ENCODE measurements around the gene SSBP4. TPM values are rescaled to one million over a fixed set of nuclear protein-coding genes. Genes with fewer than 3 reads are reported as not detected.

Gene SSBP4
- total RNA-seq, 1 experiment from 2014 or later, result 164 TPM

GRCh38 chr19:18388100-18388959, 30.9 kb upstream of the SSBP4 start (continued):
- TF ChIP-seq ZBTB33 (IDR thresholded peaks at IDR 0.05; ENCODE audit: extremely low read depth, insufficient replicate concordance, low read length) (no peak), YY1 (IDR thresholded peaks at IDR 0.05; ENCODE audit: extremely low read depth, insufficient replicate concordance, low read depth, low read length) (no peak)

- BruUV-seq (replicated peaks), result no TSS peak
- TF ChIP-seq JUND (IDR thresholded peaks at IDR 0.05) (0 out of 2 replicates have a peak, but pooled peaks have one; percentile 7), SIN3A (IDR thresholded peaks at IDR 0.05; ENCODE audit: low read depth) (peak; percentile 4; the same call in 1 of the 2 replicates), POLR2AphosphoS5 (IDR thresholded peaks at IDR 0.05; ENCODE audit: low read depth, low read length) (peak; percentile 64), ATF3 (IDR thresholded peaks at IDR 0.05) (no peak)
- H3K27me3 ChIP-seq (ENCODE audit: insufficient read depth, low read length), result no peaks in the 10 kb centered on the region
- POLR2A ChIA-PET, result interaction anchor here (0.7 to 5.7 kb wide), 18 partner anchors 8 to 113 kb away, joined by 3 to 58 read pairs (median 4); partner anchors contain the start of genes IQCN and JUND
- no peak for DNase-seq (ENCODE audit: low read depth, low spot score)
- H3K27ac ChIP-seq (ENCODE audit: low read depth, low read length), result peak overlapping the region; percentile 82
- RAD21 ChIA-PET (ENCODE audit: low non-redundant PET in 1 of 2, low total read pairs in 2 of 2, uncharacterized antibody in 2 of 2, unreplicated experiment in 2 of 2), result interaction anchor here in 1 of 2 experiments (0.9 kb wide), 1 partner anchor 24 kb away, joined by 4 read pairs; no protein-coding TSS in a partner anchor
- no peak overlapping the region for H2AFZ ChIP-seq (ENCODE audit: low read depth, low read length, poor library complexity, severe bottlenecking)
- CTCF ChIA-PET, result interaction anchor here (0.8 to 2.6 kb wide), 10 partner anchors 9 to 110 kb away, joined by 3 to 11 read pairs (median 4); partner anchors contain the start of gene SSBP4
- H3K36me3 ChIP-seq (ENCODE audit: control insufficient read depth in 1 of 2, insufficient read depth in 2 of 2, low read length in 2 of 2), result peaks cover 0 to 6% of the 10 kb centered on the region in 2 experiments; a peak in 2 of 4 replicates
- no peaks in the 10 kb centered on the region for H3K9me2 ChIP-seq (ENCODE audit: insufficient read depth)
- peak overlapping the region; percentile 71; the same call in 1 of the 2 replicates for H3K9ac ChIP-seq (ENCODE audit: low read length)
- no peaks in the 10 kb centered on the region for H3K9me3 ChIP-seq (ENCODE audit: control insufficient read depth in 1 of 2, insufficient read depth in 1 of 2, low read depth in 1 of 2, low read length in 2 of 2)
- intact Hi-C loops (cut with micrococcal nuclease), result no loop called here
- H4K20me1 ChIP-seq (ENCODE audit: insufficient read depth), result no peaks in the 10 kb centered on the region
- H3K79me2 ChIP-seq (ENCODE audit: insufficient read depth, low read length), result peaks cover 16% of the 10 kb centered on the region
- H3K4me1 ChIP-seq (ENCODE audit: control insufficient read depth in 1 of 2, insufficient read depth in 2 of 2, low read length in 2 of 2), result peaks cover 32 to 72% of the 10 kb centered on the region in 2 experiments
- peak overlapping the region in 1 of 2 experiments; percentile 71; a peak in 2 of 4 replicates for H3K4me3 ChIP-seq (replicated peaks in 1 of 2; ENCODE audit: low read depth in 1 of 2, low read length in 2 of 2)
- peak overlapping the region; percentile 96 for H3K4me2 ChIP-seq (ENCODE audit: low read length)
- no peak for ATAC-seq
These were observed 30.1 kb upstream of the SSBP4 start for GRCh38 chr19:18388960-18389725.

Data from HCT116 (cell line).